Thoracic aorta (tissue), 2 donors: ENCODE measurements around the gene ZNFX1. TPM values are rescaled to one million over a fixed set of nuclear protein-coding genes. Genes with fewer than 3 reads are reported as not detected.
"Not testable (repeated sequence)": the region's sequence is repeated elsewhere in the genome, so short reads cannot be mapped to it uniquely, and the experiment has no call there.

Source experiments
- ATAC-seq: fragments of 150-250 bp; one replicate; pipeline ENCODE4 v1.8.0; 2017; ENCODE audit warnings: low read depth; ENCODE audit not compliant: insufficient number of reproducible peaks, low FRiP score
- DNase-seq: peaks from one replicate; pipeline ENCODE4 v3.0.0-alpha.2; 2020; ENCODE audit warnings: low spot score
- H3K27ac ChIP-seq, 2 donors: fragments of 200-600 bp; sonication (generic); 1 replicate in 1 of 2; 2 replicates in 1 of 2; pipeline ENCODE4 v1.5.1; 2016; ENCODE audit warnings: mild to moderate bottlenecking in 2 of 2, moderate library complexity in 2 of 2
- H3K27me3 ChIP-seq: fragments of 200-600 bp; sonication (generic); replicated peaks from 2 replicates; pipeline ENCODE4 v1.6.0; 2016; ENCODE audit warnings: mild to moderate bottlenecking; ENCODE audit not compliant: insufficient read depth
- H3K36me3 ChIP-seq: fragments of 200-600 bp; sonication (generic); one replicate; pipeline ENCODE4 v1.5.1; 2016
- H3K4me1 ChIP-seq, 2 donors: fragments of 200-600 bp; sonication (generic); 1 replicate in 1 of 2; 2 replicates in 1 of 2; pipeline versions ENCODE4 v1.5.1 to v1.6.0; 2016; ENCODE audit warnings: low read depth in 2 of 2, mild to moderate bottlenecking in 1 of 2; ENCODE audit not compliant: control insufficient read depth in 1 of 2
- H3K4me3 ChIP-seq: fragments of 200-600 bp; sonication (generic); 2 replicates; pipeline ENCODE4 v1.5.1; 2016; ENCODE audit warnings: mild to moderate bottlenecking
- H3K9me3 ChIP-seq: fragments of 200-600 bp; sonication (generic); 2 replicates; pipeline ENCODE4 v1.5.1; 2016
- total RNA-seq, 2 donors: library from RNA; depleted of rRNA; stranded (reverse); fragments of >200 nt; gene quantifications; one replicate each; pipeline versions ENCODE4 v1.1.0 to v1.2.3, GENCODE V29; 2016
- TF ChIP-seq, protein P1 (sequence below): fragments of 200-600 bp; sonication (generic); IDR thresholded peaks from one replicate; pipeline ENCODE4 v1.5.1; 2019; ENCODE audit warnings: antibody characterized with exemption

ZNFX1 gene
- total RNA-seq, 2 donors from 2014 or later, result 65.3 to 74.7 TPM

DNA sequence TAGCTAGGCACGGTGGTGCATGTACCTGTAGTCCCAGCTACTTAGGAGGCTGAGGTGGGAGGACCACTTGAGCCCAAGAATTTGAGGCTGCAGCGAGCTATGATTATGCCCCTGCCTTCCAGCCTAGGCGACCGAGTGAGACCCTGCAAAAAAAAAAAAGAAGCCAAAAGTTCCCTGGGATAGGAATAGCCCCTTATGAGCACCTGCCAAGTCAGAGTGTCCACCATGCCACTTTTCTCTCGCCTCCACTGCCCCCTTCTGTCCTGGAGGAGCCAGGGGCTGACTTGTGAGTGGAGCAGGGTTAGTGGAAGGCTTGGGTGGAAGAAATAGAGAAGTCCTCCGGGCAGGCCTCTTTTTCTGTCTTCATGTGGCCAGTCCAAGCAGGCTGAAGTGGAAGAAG is 70.8 kb downstream of the ZNFX1 start:
- DNase-seq (no peak), ATAC-seq (no peak)
- H3K9me3 ChIP-seq, result peaks cover 7% of the 10 kb centered on the region
- H3K4me3 ChIP-seq, result no peak overlapping the region
- H3K27ac ChIP-seq, result no peak overlapping the region
- no peaks in the 10 kb centered on the region for H3K4me1 ChIP-seq
- H3K36me3 ChIP-seq, result no peaks in the 10 kb centered on the region
- TF ChIP-seq, protein P1, sequence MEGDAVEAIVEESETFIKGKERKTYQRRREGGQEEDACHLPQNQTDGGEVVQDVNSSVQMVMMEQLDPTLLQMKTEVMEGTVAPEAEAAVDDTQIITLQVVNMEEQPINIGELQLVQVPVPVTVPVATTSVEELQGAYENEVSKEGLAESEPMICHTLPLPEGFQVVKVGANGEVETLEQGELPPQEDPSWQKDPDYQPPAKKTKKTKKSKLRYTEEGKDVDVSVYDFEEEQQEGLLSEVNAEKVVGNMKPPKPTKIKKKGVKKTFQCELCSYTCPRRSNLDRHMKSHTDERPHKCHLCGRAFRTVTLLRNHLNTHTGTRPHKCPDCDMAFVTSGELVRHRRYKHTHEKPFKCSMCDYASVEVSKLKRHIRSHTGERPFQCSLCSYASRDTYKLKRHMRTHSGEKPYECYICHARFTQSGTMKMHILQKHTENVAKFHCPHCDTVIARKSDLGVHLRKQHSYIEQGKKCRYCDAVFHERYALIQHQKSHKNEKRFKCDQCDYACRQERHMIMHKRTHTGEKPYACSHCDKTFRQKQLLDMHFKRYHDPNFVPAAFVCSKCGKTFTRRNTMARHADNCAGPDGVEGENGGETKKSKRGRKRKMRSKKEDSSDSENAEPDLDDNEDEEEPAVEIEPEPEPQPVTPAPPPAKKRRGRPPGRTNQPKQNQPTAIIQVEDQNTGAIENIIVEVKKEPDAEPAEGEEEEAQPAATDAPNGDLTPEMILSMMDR, result no peak
- H3K27me3 ChIP-seq, result no peaks in the 10 kb centered on the region

DNA sequence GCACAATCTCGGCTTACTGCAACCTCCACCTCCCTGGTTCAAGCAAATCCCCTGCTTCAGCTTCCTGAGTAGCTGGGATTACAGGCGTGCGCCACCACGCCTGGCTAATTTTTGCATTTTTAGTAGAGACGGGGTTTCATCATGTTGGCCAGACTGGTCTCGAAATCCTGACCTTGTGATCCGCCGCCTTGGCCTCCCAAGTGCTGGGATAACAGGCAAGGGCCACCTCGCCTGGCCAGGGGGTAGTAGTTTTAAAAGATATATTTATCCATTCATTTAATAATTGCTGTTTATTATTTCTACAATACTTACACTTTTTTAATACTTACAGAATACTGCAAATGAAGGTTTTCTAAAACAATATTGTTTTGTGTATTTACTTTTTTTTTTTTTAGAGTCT is 74.1 kb downstream of the ZNFX1 start:
- H3K4me1 ChIP-seq, result no peaks in the 10 kb centered on the region
- no peak overlapping the region for H3K27ac ChIP-seq
- DNase-seq (no peak), ATAC-seq (no peak)
- TF ChIP-seq, protein P1, result no peak
- H3K9me3 ChIP-seq, result no peaks in the 10 kb centered on the region
- H3K36me3 ChIP-seq, result no peaks in the 10 kb centered on the region
- H3K4me3 ChIP-seq, result no peak overlapping the region
- no peaks in the 10 kb centered on the region for H3K27me3 ChIP-seq

DNA sequence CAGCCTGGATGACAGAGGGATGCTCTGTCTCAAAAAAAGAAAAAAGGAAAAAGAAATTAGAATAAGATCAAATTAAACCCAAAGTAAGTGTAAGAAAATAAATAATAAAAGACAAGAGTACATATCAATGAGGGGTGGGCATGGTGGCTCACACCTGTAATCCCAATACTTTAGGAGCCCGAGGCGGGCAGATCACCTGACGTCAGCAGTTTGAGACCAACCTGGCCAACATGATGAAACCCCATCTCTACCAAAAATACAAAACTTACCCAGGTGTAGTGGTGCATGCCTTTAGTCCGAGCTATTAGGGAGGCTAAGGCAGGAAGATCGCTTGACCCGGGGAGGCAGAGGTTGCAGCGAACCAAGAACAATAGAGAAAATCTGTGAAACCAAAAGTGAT is 74.8 kb downstream of the ZNFX1 start:
- no peak for ATAC-seq
- Histone ChIP-seq H3K36me3 (no peaks in the 10 kb centered on the region), H3K27me3 (no peaks in the 10 kb centered on the region), H3K27ac (no peak overlapping the region), H3K4me3 (no peak overlapping the region), H3K9me3 (no peaks in the 10 kb centered on the region), H3K4me1 (no peaks in the 10 kb centered on the region)
- no peak for DNase-seq
- TF ChIP-seq, protein P1, result no peak

DNA sequence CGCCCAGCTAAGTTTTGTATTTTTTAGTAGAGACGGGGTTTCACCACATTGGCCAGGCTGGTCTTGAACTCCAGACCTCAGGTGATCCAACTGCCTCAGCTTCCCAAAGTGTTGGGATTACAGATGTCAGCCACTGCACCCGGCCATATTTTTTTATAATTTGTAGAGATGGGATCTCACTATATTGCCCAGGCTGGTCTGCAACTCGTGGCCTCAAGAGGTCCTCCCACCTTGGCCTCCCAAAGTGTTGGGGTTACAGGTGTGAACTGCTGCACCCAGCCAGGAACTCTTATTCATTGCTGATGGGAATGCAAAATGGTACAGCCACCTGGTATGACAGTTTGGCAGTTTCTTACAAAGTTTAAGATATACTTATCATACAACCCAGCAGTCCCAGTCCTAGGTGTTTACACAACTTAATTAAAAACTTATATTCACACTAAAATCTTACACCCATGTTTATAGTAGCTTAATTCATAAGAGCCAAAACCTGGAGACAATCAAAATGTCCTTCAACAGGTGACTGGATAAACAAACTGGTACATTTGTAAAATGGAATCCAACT is 78.0 kb downstream of the ZNFX1 start:
- ATAC-seq (no peak), DNase-seq (no peak)
- TF ChIP-seq, protein P1, result no peak
- no peak overlapping the region for H3K27ac ChIP-seq
- H3K36me3 ChIP-seq, result no peaks in the 10 kb centered on the region
- no peak overlapping the region for H3K4me3 ChIP-seq
- no peaks in the 10 kb centered on the region for H3K9me3 ChIP-seq
- no peaks in the 10 kb centered on the region for H3K27me3 ChIP-seq
- H3K4me1 ChIP-seq, result no peaks in the 10 kb centered on the region

DNA sequence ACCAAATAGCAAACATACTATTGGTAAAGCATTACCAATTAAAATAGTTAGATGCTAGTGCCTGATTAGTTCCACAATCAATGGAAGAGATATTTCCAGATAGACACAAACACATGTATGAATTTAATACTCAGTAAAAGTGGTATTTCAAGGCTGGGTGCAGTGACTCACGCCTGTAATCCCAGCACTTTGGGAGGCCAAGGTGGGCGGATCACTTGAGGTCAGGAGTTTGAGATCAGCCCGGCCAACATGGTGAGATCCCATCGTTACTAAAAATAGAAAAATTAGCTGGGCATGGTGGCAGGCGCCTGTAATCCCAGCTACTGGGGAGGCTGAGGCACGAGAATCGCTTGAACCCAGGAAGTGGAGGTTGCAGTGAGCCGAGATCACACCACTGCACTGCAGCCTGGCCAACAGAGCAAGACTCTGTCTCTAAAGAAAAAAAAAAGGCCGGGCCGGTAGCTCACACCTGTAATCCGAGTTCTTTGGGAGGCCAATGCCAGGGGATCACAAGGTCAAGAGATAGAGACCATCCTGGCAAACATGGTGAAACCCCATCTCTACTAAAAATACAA is 84.8 kb downstream of the ZNFX1 start:
- not testable (repeated sequence) for ATAC-seq, H3K27me3 ChIP-seq, DNase-seq, H3K9me3 ChIP-seq, H3K27ac ChIP-seq, H3K4me1 ChIP-seq, H3K36me3 ChIP-seq, H3K4me3 ChIP-seq

Other genes starting within 250 kb of the ZNFX1 start
- 10 to 100 TPM; 24.6 to 31.3 TPM for gene CSE1L, start 231.7 kb downstream of the ZNFX1 start, total RNA-seq
- gene STAU1, start 89.7 kb downstream of the ZNFX1 start, total RNA-seq, result 10 to 100 TPM; 54.0 to 94.2 TPM
- gene DDX27, start 58.6 kb downstream of the ZNFX1 start, total RNA-seq, result 10 to 100 TPM; 35.3 to 35.9 TPM
- 1 to 10 TPM; 1.4 to 2.3 TPM for gene KCNB1, start 204.6 kb upstream of the ZNFX1 start, total RNA-seq